ENCODE measurements around the gene TMEM273. TPM values are rescaled to one million over a fixed set of nuclear protein-coding genes. Genes with fewer than 3 reads are reported as not detected.

Gene TMEM273
- total RNA-seq, 2 donors from 2014 or later, result 13.2 to 86.0 TPM

- Mint-ChIP-seq H3K4me3 (peak overlapping the region; percentile 85), H3K4me1 (ENCODE audit: low read depth in 2 of 2) (peaks cover 60 to 75% of the 10 kb centered on the region in 2 donors), H3K36me3 (peaks cover 8% of the 10 kb centered on the region), H3K27me3 (no peaks in the 10 kb centered on the region), H3K9me3 (no peaks in the 10 kb centered on the region), H3K27ac (peak overlapping the region; percentile 99)
- ATAC-seq (peak; percentile 94 to 97), DNase-seq (ENCODE audit: low spot score) (peak; percentile 87)
Measured at GRCh38 chr10:49177391-49178355, 10.5 kb downstream of the TMEM273 start.

DNA sequence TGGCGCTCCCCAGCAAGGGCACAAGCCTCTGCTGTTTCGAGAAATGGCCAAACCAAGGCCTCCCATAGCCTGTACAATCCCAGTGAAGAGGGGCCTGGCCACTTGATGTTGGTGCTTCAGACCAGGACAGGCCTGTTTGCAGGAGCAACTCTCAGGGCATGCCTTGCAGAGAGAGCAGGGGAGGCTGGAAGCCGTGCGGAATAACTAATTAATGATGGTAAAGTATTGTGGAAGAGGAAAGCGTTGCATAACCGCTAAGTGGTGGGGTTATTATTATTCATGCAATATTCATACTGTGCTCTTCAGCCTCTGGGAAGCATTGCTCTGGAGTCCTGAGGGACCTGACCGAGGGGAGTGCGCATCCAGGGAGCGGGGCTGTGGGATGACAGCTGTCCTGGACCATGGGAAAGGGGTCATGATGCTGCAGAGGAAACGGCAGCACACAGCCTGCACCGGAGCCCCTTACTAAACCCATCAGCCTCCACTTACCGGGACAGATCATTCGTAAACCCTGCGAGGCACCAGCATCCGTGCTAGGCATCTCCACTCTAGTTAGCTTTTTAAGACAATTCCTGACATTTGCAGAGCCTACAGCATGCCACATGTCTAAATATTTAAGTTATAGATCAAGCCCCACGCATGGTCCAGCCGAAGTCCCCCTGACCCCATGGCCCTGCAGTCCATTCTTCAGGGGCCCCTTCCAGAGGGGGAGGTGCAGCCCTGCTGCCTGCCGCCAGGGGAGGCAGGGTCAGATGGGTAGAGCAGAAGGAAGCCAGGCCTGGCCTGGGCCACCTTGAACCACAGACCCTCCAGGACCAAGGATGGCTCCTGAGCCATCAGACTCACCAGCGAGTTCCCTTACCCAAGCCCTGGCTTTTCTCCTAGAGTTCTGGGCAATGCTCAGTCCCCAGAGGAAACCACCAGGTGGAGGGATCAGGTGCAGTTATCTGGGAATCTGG lies 11.6 kb downstream of the TMEM273 start:
- ATAC-seq, result no peak
- DNase-seq (ENCODE audit: low spot score), result no peak
- Mint-ChIP-seq H3K27ac (peak overlapping the region; percentile 99), H3K4me1 (ENCODE audit: low read depth in 2 of 2) (peaks cover 61 to 74% of the 10 kb centered on the region in 2 donors), H3K9me3 (no peaks in the 10 kb centered on the region), H3K36me3 (peaks cover 8% of the 10 kb centered on the region), H3K27me3 (no peaks in the 10 kb centered on the region), H3K4me3 (peak overlapping the region; percentile 85)

GRCh38 chr10:49175587-49176309 lies 12.4 kb downstream of the TMEM273 start:
- H3K27ac Mint-ChIP-seq, result peak overlapping the region; percentile 99
- H3K27me3 Mint-ChIP-seq, result no peaks in the 10 kb centered on the region
- no peaks in the 10 kb centered on the region for H3K9me3 Mint-ChIP-seq
- H3K36me3 Mint-ChIP-seq, result peaks cover 3% of the 10 kb centered on the region
- peak overlapping the region; percentile 85 for H3K4me3 Mint-ChIP-seq
- DNase-seq (ENCODE audit: low spot score) (no peak), ATAC-seq (no peak)
- H3K4me1 Mint-ChIP-seq (ENCODE audit: low read depth in 2 of 2), result peaks cover 54 to 68% of the 10 kb centered on the region in 2 donors

GRCh38 chr10:49174926-49175500 lies 13.2 kb downstream of the TMEM273 start:
- peak overlapping the region; percentile 11 for H3K4me3 Mint-ChIP-seq
- DNase-seq (ENCODE audit: low spot score), result no peak
- peak overlapping the region; percentile 85 to 99 for H3K27ac Mint-ChIP-seq

DNA sequence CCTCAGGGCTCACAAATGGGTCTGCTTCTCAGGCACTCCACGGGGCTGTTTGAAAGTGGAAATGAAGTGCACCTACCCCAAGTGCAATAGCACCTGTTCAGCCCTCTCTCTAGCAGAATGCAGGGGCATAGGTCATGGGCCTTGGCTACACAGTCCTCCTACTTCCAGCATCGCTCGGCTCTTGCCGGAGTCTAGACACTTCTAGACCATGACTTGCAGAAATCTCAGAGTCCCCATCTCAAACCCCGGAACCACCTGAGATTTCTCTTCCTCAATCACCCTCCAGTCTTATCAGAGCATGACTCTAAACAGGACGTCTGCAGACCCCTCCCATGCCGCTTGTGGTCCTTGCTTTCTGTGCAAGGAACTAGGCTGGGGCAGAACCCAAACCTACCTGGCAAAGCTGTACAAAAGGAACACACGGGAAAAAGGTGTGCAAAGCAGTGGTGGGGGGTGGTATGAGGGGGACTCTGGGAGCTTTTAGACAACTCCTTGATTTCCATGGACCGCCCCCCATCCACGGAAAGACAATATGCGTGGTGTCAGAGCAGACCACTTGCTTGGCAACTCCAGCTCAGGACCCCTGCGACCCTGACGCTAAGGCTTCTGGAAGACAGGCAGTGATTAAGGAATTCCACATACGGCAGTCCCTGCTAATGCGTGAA lies 13.8 kb downstream of the TMEM273 start:
- ATAC-seq, result no peak
- no peak for DNase-seq (ENCODE audit: low spot score)
- peak overlapping the region; percentile 85 to 99 for H3K27ac Mint-ChIP-seq
- H3K36me3 Mint-ChIP-seq, result no peaks in the 10 kb centered on the region
- no peak overlapping the region for H3K4me3 Mint-ChIP-seq
- peaks cover 46 to 60% of the 10 kb centered on the region in 2 donors for H3K4me1 Mint-ChIP-seq (ENCODE audit: low read depth in 2 of 2)
- no peaks in the 10 kb centered on the region for H3K9me3 Mint-ChIP-seq
- H3K27me3 Mint-ChIP-seq, result no peaks in the 10 kb centered on the region

More at GRCh38 chr10:49174926-49175500, 13.2 kb downstream of the TMEM273 start:
- no peak for ATAC-seq
- Mint-ChIP-seq H3K9me3 (no peaks in the 10 kb centered on the region), H3K4me1 (ENCODE audit: low read depth in 2 of 2) (peaks cover 47 to 60% of the 10 kb centered on the region in 2 donors), H3K36me3 (no peaks in the 10 kb centered on the region), H3K27me3 (no peaks in the 10 kb centered on the region)

DNA sequence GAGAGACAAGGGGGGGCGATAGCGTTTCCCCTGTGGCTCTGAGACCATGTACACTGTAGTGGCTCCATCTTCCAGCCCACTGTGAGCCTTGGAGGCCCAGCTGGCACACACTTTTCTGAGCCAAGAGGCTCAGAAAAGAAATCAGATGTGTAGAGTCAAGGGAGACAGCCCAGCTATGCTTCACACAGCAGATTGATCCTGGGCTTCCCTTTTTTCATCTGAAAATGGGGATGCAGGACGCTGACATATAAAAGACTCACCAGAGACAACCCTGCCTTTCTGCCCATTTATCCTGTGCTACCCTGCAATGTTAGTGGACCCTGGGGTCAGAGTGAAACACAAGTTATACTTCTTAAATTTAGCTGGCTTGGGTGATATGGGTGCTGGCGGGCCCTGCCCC lies 14.3 kb downstream of the TMEM273 start:
- Mint-ChIP-seq H3K9me3 (no peaks in the 10 kb centered on the region), H3K27ac (peak overlapping the region in 1 of 2 donors; percentile 85), H3K4me3 (no peak overlapping the region), H3K36me3 (no peaks in the 10 kb centered on the region), H3K27me3 (no peaks in the 10 kb centered on the region), H3K4me1 (ENCODE audit: low read depth in 2 of 2) (peaks cover 45 to 60% of the 10 kb centered on the region in 2 donors)
- ATAC-seq (no peak), DNase-seq (ENCODE audit: low spot score) (no peak)

DNA sequence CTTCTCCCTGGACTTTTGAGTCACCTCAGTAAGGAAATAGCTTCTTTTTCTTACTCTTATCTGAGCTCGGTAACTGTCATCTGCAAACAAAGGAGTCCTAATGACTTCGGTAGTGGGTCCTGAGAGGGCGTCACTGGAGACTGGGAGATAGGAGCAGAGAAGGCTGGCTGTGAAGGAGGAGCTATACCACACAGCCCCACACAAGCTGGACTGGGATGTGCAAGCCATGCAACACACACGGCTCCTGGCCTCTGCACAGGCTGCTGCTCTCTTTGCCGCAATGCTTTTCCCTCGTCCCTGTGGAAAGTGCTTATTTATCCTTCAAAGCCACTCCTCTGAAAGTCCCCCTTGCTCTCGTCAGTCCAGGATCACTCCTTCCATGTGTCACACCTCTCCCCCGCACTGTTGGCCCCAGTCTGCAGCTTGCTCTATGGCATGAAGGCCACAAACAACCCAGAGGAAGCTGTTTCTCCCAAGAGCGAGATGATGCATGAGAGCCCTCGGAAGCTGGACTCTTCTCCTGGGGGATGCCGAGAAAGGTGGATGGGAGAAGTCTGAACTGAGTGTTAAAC lies 14.9 kb downstream of the TMEM273 start:
- Mint-ChIP-seq H3K27ac (peak overlapping the region in 1 of 2 donors; percentile 85), H3K27me3 (no peaks in the 10 kb centered on the region), H3K9me3 (no peaks in the 10 kb centered on the region), H3K4me3 (peak overlapping the region; percentile 32), H3K4me1 (ENCODE audit: low read depth in 2 of 2) (peaks cover 43 to 60% of the 10 kb centered on the region in 2 donors), H3K36me3 (no peaks in the 10 kb centered on the region)
- ATAC-seq (no peak), DNase-seq (ENCODE audit: low spot score) (no peak)

- no peak overlapping the region for H3K27ac Mint-ChIP-seq
- H3K27me3 Mint-ChIP-seq, result no peaks in the 10 kb centered on the region
- peaks cover 41 to 57% of the 10 kb centered on the region in 2 donors for H3K4me1 Mint-ChIP-seq (ENCODE audit: low read depth in 2 of 2)
- H3K36me3 Mint-ChIP-seq, result no peaks in the 10 kb centered on the region
- no peaks in the 10 kb centered on the region for H3K9me3 Mint-ChIP-seq
- no peak overlapping the region for H3K4me3 Mint-ChIP-seq
- ATAC-seq, result no peak
- no peak for DNase-seq (ENCODE audit: low spot score)
Measured at GRCh38 chr10:49172777-49173132, 15.4 kb downstream of the TMEM273 start.

DNA sequence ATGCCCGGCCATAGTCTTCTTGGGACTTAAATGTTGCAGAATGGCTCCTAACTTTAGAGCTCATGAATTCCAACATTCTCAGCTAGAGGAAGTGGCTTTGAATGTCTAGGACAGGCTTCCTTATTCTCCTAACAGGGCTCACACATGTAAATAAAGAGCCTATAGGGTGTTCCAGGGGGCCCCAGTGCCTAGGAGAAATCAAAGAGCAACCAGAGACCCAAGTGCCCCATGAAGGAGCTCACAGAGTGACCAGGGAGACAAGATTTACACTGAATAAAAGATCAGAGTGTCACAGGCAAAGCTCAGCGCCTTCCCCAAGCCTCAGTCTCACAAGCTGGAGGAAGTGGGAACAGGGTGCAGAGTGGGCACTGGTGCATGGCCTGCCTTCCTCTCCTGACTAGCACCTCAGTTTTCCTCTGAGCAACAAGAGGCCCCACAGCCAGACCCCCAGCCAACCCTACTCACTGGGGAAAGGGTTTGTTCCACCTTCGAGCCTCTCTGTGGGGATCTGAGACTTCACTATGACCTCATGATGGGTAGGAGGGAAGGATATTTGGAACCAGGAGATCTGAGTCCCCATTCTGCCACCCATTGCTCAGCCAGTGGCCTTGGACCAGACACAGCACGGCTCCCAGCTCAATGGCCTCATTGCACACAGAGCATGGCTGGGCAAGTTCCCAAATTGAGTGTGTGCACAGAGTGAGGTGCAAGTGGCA lies 16.0 kb downstream of the TMEM273 start:
- H3K36me3 Mint-ChIP-seq, result no peaks in the 10 kb centered on the region
- no peak for DNase-seq (ENCODE audit: low spot score)

DNA sequence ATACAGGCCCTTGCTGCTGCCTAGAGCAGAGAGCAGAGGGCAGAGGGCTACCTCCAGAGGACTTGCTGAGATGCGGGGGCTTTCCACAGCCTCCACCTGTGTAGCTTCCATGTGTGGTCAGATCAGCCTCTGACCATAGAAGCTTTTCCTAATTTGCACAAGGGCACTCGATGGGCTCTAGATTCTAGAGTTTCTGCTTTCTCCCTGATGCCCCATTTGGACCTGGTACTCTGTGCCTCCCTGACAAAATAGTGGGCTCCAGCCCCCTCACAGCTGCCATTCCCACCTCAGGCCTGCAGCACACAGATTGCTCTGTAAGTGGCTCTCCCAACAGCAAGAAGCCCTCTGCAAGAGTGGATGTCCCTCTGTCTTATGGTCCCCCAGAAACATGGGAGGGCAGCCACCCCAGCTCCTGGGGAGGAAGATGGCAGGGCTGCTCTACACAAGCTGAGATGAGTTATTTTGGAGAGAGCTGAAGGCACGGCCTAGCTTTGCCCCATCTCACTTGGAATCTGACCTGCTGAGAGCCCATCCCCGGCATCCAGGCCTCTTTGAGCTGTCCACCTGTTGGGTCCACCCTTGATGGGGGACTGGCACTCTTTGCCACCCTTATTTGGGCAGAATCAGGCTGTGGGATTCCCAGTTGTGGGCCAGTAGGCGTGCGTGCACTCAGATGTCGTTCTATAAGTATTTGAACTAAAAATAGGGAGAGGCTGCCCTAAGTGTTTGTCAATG lies 16.7 kb downstream of the TMEM273 start:
- H3K4me3 Mint-ChIP-seq, result no peak overlapping the region
- no peak for DNase-seq (ENCODE audit: low spot score)
- H3K4me1 Mint-ChIP-seq (ENCODE audit: low read depth in 2 of 2), result peaks cover 34 to 47% of the 10 kb centered on the region in 2 donors

More for the DNA sequence above, 16.0 kb downstream of the TMEM273 start:
- Mint-ChIP-seq H3K9me3 (no peaks in the 10 kb centered on the region), H3K27me3 (no peaks in the 10 kb centered on the region), H3K4me3 (no peak overlapping the region), H3K4me1 (ENCODE audit: low read depth in 2 of 2) (peaks cover 36 to 52% of the 10 kb centered on the region in 2 donors), H3K27ac (peak overlapping the region; percentile 38 to 54)
- ATAC-seq, result no peak

DNA sequence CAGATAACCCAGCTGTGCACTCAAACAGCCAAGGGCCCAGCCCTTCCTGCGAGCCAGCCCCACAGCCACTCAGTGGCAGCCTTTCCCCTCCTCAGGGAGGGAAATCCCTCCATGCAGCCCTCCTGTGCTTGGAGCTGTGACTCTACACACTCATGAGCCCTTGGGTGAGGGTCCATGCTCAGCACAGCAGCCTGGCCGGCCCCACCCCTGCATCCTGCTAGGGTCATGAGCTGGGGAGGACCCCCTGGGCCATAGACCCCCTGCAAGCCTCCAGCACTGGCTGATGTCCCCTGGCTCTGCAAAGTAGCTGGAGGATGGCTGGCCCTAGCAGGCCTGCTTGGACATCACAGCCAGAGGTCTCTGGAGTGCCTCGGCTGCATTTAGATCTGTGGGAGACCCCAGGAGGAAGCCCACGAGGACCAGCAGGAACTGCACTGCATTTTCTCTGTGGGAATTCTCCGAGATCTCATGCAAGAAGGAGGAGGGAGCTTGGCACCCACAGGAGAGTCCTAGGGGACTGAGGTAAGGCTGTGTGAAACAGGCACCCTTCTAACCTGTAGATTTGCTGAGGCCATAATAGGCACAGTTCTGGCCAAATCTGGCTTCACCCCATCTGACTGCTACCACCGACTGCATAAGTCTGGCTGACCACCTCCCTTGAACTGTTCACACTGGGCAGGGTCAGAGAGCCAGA lies 17.4 kb downstream of the TMEM273 start:
- H3K27me3 Mint-ChIP-seq, result no peaks in the 10 kb centered on the region

More for the DNA sequence above, 16.7 kb downstream of the TMEM273 start:
- Mint-ChIP-seq H3K27me3 (no peaks in the 10 kb centered on the region), H3K27ac (peak overlapping the region; percentile 38 to 54), H3K9me3 (no peaks in the 10 kb centered on the region), H3K36me3 (peaks cover 2% of the 10 kb centered on the region)
- ATAC-seq, result no peak

More for the DNA sequence above, 17.4 kb downstream of the TMEM273 start:
- no peak for DNase-seq (ENCODE audit: low spot score)
- Mint-ChIP-seq H3K4me1 (ENCODE audit: low read depth in 2 of 2) (peaks cover 31 to 46% of the 10 kb centered on the region in 2 donors), H3K4me3 (no peak overlapping the region), H3K27ac (peak overlapping the region; percentile 21 to 69), H3K36me3 (peaks cover 6% of the 10 kb centered on the region), H3K9me3 (no peaks in the 10 kb centered on the region)
- ATAC-seq, result no peak

Measured in natural killer cell treated with Interleukin-12 subunit alpha and Interleukin-12 subunit beta and Interleukin-15 and Interleukin-18, amount 100 ng/mL, for 72 hours (primary cell).